HEK293 (cell line): ENCODE results near the gene BBC3.

ENCODE experiments used
- BCL11B ChIP-seq: fragments of 450-650 bp; formaldehyde crosslinking; IDR thresholded peaks from 2 replicates; pipeline ENCODE4 v1.5.1; 2016; ENCODE audit warnings: low read depth, missing biosample characterization, missing genetic modification characterization
- KLF16 ChIP-seq: fragments of 450-650 bp; formaldehyde crosslinking; IDR thresholded peaks from 2 replicates; pipeline ENCODE4 v1.5.1; 2017; ENCODE audit warnings: missing biosample characterization, missing genetic modification characterization
- MEIS1 ChIP-seq: sonication (generic); formaldehyde crosslinking; IDR thresholded peaks from 2 replicates; pipeline ENCODE4 v1.8.1; 2022; ENCODE audit warnings: missing genetic modification reagents, mild to moderate bottlenecking, borderline replicate concordance
- PRDM1 ChIP-seq: fragments of 450-650 bp; formaldehyde crosslinking; IDR thresholded peaks from 2 replicates; pipeline ENCODE4; 2016; ENCODE audit warnings: missing biosample characterization, missing genetic modification characterization
- SCRT1 ChIP-seq: fragments of 450-650 bp; formaldehyde crosslinking; IDR thresholded peaks from 2 replicates; pipeline ENCODE4 v1.5.1; 2016; ENCODE audit warnings: missing biosample characterization, missing genetic modification characterization, borderline replicate concordance
- SP2 ChIP-seq: fragments of 450-650 bp; formaldehyde crosslinking; IDR thresholded peaks from 2 replicates; pipeline ENCODE4 v1.5.1; 2016; ENCODE audit warnings: missing biosample characterization, missing genetic modification characterization
- WT1 ChIP-seq: fragments of 450-650 bp; formaldehyde crosslinking; IDR thresholded peaks from 2 replicates; pipeline ENCODE4 v1.5.1; 2016; ENCODE audit warnings: missing biosample characterization, missing genetic modification characterization
- YY1 ChIP-seq: fragments of 450-650 bp; formaldehyde crosslinking; IDR thresholded peaks from 2 replicates; pipeline ENCODE4 v1.5.1; 2018; ENCODE audit warnings: missing biosample characterization, missing genetic modification characterization
- ZBTB8A ChIP-seq: fragments of 450-650 bp; formaldehyde crosslinking; IDR thresholded peaks from 2 replicates; pipeline ENCODE4 v1.5.1; 2016; ENCODE audit warnings: missing biosample characterization, missing genetic modification characterization
- ZNF138 ChIP-seq: fragments of 450-650 bp; formaldehyde crosslinking; IDR thresholded peaks from 2 replicates; pipeline ENCODE4 v1.5.1; 2016; ENCODE audit warnings: missing biosample characterization, missing genetic modification characterization, borderline replicate concordance
- ZNF23 ChIP-seq: fragments of 450-650 bp; formaldehyde crosslinking; IDR thresholded peaks from 2 replicates; pipeline ENCODE4 v1.5.1; 2016; ENCODE audit warnings: missing biosample characterization, missing genetic modification characterization, borderline replicate concordance
- ZNF24 ChIP-seq: fragments of 450-650 bp; formaldehyde crosslinking; IDR thresholded peaks from 2 replicates; pipeline ENCODE4 v1.5.1; 2016; ENCODE audit warnings: missing biosample characterization, missing genetic modification characterization
- ZNF423 ChIP-seq: fragments of 450-650 bp; formaldehyde crosslinking; IDR thresholded peaks from 2 replicates; pipeline ENCODE4 v1.5.1; 2016; ENCODE audit warnings: missing biosample characterization, missing genetic modification characterization
- ZNF514 ChIP-seq: fragments of 450-650 bp; formaldehyde crosslinking; IDR thresholded peaks from 2 replicates; pipeline ENCODE4 v1.5.1; 2016; ENCODE audit warnings: missing biosample characterization, missing genetic modification characterization
- ZNF529 ChIP-seq: fragments of 450-650 bp; formaldehyde crosslinking; IDR thresholded peaks from 2 replicates; pipeline ENCODE4 v1.5.1; 2017; ENCODE audit warnings: missing genetic modification characterization, missing biosample characterization; ENCODE audit not compliant: insufficient replicate concordance
- ZNF558 ChIP-seq: fragments of 450-650 bp; formaldehyde crosslinking; IDR thresholded peaks from 2 replicates; pipeline ENCODE4 v1.5.1; 2016; ENCODE audit warnings: missing biosample characterization, missing genetic modification characterization
- ZNF561 ChIP-seq: fragments of 450-650 bp; IDR thresholded peaks from 2 replicates; pipeline ENCODE4 v1.5.1; 2018; ENCODE audit warnings: missing biosample characterization, missing genetic modification characterization, borderline replicate concordance
- ZNF610 ChIP-seq: fragments of 450-650 bp; formaldehyde crosslinking; IDR thresholded peaks from 2 replicates; pipeline ENCODE4 v1.5.1; 2016; ENCODE audit warnings: missing biosample characterization, missing genetic modification characterization, borderline replicate concordance
- ZNF629 ChIP-seq: fragments of 450-650 bp; formaldehyde crosslinking; IDR thresholded peaks from 2 replicates; pipeline ENCODE4 v1.5.1; 2017; ENCODE audit warnings: missing biosample characterization, missing genetic modification characterization
- ZNF654 ChIP-seq: fragments of 450-650 bp; formaldehyde crosslinking; IDR thresholded peaks from 2 replicates; pipeline ENCODE4 v1.5.1; 2016; ENCODE audit warnings: low read depth, missing biosample characterization, missing genetic modification characterization
- ZNF660 ChIP-seq: fragments of 450-650 bp; IDR thresholded peaks from 2 replicates; pipeline ENCODE4 v1.5.1; 2018; ENCODE audit warnings: missing biosample characterization, mild to moderate bottlenecking, missing genetic modification characterization
- ZNF747 ChIP-seq: fragments of 450-650 bp; formaldehyde crosslinking; IDR thresholded peaks from 2 replicates; pipeline ENCODE4 v1.5.1; 2016; ENCODE audit warnings: missing biosample characterization, missing genetic modification characterization
- ZSCAN5A ChIP-seq: fragments of 450-650 bp; formaldehyde crosslinking; IDR thresholded peaks from 2 replicates; pipeline ENCODE4 v1.5.1; 2016; ENCODE audit warnings: missing biosample characterization, missing genetic modification characterization
- ZXDB ChIP-seq: fragments of 450-650 bp; formaldehyde crosslinking; IDR thresholded peaks from 2 replicates; pipeline ENCODE4 v1.5.1; 2016; ENCODE audit warnings: missing biosample characterization, missing genetic modification characterization
- TF ChIP-seq, protein P1 (sequence below): fragments of 450-650 bp; formaldehyde crosslinking; IDR thresholded peaks from 2 replicates; pipeline ENCODE4 v1.5.1; 2016; ENCODE audit warnings: missing biosample characterization, missing genetic modification characterization
- TF ChIP-seq, protein P2 (sequence below): fragments of 450-650 bp; formaldehyde crosslinking; IDR thresholded peaks from 2 replicates; pipeline ENCODE4 v1.5.1; 2016; ENCODE audit warnings: missing biosample characterization, missing genetic modification characterization
- TF ChIP-seq, protein P3 (sequence below): fragments of 450-650 bp; formaldehyde crosslinking; optimal IDR thresholded peaks from 2 replicates; pipeline ENCODE3; 2016; ENCODE audit warnings: missing biosample characterization, mild to moderate bottlenecking, missing genetic modification characterization
- TF ChIP-seq, protein P4 (sequence below): fragments of 450-650 bp; formaldehyde crosslinking; IDR thresholded peaks from 2 replicates; pipeline ENCODE4 v1.5.1; 2017; ENCODE audit warnings: missing biosample characterization, missing genetic modification characterization
- TF ChIP-seq, protein P5 (sequence below): fragments of 450-650 bp; formaldehyde crosslinking; IDR thresholded peaks from 2 replicates; pipeline ENCODE4 v1.5.1; 2016; ENCODE audit warnings: missing biosample characterization, missing genetic modification characterization

The BBC3 gene

DNA sequence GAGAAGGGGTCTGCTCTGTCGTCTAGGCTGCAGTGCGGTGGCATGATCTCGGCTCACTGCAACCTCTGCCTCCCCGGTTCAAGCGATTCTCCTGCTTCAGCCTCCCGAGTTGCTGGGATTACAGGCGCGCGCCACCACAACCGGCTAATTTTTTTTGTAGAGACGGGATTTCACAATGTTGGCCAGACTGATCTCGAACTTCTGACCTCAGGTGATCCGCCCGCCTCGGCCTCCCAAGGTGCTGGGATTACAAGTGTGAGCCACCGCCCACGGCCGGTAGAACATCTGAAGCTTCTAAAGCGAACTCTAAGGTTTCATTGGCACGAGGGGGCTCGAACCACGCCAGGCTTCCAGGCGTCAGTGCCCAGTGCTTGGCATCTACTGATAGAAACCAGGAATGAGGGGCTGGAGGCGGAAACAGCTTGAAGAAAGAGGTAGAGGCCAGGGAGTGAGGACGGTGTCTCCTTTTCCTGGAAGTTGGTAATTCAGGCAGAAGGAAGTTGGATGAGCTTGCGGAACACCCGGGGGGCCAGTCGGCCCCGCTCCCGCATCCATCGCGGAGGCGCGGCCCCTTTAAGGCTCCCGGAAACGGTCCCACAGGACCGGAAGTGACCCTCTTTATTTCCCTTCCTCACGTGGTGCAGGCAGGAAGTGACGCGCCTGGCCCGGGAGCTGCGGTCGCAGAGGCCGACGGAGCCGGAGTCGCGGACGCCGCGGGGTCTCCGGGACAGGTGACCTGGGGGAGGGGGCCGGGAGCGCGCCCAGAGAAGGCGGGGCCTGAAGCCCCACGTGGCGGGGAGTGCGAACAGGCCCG lies 25.1 kb upstream of the BBC3 start, which contains the start of gene CCDC9 (continued):
- TF ChIP-seq, protein P1, sequence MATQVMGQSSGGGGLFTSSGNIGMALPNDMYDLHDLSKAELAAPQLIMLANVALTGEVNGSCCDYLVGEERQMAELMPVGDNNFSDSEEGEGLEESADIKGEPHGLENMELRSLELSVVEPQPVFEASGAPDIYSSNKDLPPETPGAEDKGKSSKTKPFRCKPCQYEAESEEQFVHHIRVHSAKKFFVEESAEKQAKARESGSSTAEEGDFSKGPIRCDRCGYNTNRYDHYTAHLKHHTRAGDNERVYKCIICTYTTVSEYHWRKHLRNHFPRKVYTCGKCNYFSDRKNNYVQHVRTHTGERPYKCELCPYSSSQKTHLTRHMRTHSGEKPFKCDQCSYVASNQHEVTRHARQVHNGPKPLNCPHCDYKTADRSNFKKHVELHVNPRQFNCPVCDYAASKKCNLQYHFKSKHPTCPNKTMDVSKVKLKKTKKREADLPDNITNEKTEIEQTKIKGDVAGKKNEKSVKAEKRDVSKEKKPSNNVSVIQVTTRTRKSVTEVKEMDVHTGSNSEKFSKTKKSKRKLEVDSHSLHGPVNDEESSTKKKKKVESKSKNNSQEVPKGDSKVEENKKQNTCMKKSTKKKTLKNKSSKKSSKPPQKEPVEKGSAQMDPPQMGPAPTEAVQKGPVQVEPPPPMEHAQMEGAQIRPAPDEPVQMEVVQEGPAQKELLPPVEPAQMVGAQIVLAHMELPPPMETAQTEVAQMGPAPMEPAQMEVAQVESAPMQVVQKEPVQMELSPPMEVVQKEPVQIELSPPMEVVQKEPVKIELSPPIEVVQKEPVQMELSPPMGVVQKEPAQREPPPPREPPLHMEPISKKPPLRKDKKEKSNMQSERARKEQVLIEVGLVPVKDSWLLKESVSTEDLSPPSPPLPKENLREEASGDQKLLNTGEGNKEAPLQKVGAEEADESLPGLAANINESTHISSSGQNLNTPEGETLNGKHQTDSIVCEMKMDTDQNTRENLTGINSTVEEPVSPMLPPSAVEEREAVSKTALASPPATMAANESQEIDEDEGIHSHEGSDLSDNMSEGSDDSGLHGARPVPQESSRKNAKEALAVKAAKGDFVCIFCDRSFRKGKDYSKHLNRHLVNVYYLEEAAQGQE (tag by site-specific recombination): no peak
- TF ChIP-seq ZXDB (tag by site-specific recombination) (peak; percentile 99), ZNF23 (tag by site-specific recombination) (no peak), ZNF423 (tag by site-specific recombination) (no peak), PRDM1 (tag by site-specific recombination) (no peak), KLF16 (tag by site-specific recombination) (no peak; the same call in 1 of the 2 replicates), MEIS1 (no peak), BCL11B (tag by site-specific recombination) (peak; percentile 44; the same call in 1 of the 2 replicates), ZNF561 (peak; percentile 72; the same call in 1 of the 2 replicates), ZNF558 (no peak), ZSCAN5A (no peak), SP2 (peak; percentile 63), SCRT1 (tag by site-specific recombination) (no peak), ZNF654 (no peak), YY1 (tag by site-specific recombination) (no peak), ZBTB8A (tag by site-specific recombination) (peak; percentile 27; the same call in 1 of the 2 replicates), ZNF514 (tag by site-specific recombination) (no peak), ZNF24 (tag by site-specific recombination) (no peak), ZNF629 (tag by site-specific recombination) (peak; percentile 85), ZNF660 (0 out of 2 replicates have a peak, but pooled peaks have one; percentile 50), ZNF747 (tag by site-specific recombination) (no peak), ZNF529 (tag by site-specific recombination) (no peak), WT1 (tag by site-specific recombination) (no peak), ZNF138 (tag by site-specific recombination) (no peak), ZNF610 (tag by site-specific recombination) (peak; percentile 46; the same call in 1 of the 2 replicates)
- TF ChIP-seq, protein P2, sequence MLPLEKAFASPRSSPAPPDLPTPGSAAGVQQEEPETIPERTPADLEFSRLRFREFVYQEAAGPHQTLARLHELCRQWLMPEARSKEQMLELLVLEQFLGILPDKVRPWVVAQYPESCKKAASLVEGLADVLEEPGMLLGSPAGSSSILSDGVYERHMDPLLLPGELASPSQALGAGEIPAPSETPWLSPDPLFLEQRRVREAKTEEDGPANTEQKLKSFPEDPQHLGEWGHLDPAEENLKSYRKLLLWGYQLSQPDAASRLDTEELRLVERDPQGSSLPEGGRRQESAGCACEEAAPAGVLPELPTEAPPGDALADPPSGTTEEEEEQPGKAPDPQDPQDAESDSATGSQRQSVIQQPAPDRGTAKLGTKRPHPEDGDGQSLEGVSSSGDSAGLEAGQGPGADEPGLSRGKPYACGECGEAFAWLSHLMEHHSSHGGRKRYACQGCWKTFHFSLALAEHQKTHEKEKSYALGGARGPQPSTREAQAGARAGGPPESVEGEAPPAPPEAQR (tag by site-specific recombination): no peak
- TF ChIP-seq, protein P3, sequence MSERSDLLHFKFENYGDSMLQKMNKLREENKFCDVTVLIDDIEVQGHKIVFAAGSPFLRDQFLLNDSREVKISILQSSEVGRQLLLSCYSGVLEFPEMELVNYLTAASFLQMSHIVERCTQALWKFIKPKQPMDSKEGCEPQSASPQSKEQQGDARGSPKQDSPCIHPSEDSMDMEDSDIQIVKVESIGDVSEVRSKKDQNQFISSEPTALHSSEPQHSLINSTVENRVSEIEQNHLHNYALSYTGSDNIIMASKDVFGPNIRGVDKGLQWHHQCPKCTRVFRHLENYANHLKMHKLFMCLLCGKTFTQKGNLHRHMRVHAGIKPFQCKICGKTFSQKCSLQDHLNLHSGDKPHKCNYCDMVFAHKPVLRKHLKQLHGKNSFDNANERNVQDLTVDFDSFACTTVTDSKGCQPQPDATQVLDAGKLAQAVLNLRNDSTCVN (tag by site-specific recombination): peak; percentile 82
- TF ChIP-seq, protein P4, sequence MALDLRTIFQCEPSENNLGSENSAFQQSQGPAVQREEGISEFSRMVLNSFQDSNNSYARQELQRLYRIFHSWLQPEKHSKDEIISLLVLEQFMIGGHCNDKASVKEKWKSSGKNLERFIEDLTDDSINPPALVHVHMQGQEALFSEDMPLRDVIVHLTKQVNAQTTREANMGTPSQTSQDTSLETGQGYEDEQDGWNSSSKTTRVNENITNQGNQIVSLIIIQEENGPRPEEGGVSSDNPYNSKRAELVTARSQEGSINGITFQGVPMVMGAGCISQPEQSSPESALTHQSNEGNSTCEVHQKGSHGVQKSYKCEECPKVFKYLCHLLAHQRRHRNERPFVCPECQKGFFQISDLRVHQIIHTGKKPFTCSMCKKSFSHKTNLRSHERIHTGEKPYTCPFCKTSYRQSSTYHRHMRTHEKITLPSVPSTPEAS (tag by site-specific recombination): no peak; the same call in 1 of the 2 replicates
- TF ChIP-seq, protein P5, sequence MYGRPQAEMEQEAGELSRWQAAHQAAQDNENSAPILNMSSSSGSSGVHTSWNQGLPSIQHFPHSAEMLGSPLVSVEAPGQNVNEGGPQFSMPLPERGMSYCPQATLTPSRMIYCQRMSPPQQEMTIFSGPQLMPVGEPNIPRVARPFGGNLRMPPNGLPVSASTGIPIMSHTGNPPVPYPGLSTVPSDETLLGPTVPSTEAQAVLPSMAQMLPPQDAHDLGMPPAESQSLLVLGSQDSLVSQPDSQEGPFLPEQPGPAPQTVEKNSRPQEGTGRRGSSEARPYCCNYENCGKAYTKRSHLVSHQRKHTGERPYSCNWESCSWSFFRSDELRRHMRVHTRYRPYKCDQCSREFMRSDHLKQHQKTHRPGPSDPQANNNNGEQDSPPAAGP: no peak
